Activated CD4-positive, alpha-beta T cell treated with anti-CD3 and anti-CD28 coated beads, Interleukin-2, amount 50 U/mL, for 4 hours (primary cell): ENCODE data around the gene FOXM1.
A peak's percentile ranks its signal among the peaks of the same experiment; 100 is the strongest.
"Not testable (repeated sequence)": the region's sequence is repeated elsewhere in the genome, so short reads cannot be mapped to it uniquely, and the experiment has no call there.

ENCODE experiments used
- DNase-seq, 2 experiments: peaks; one replicate each; pipeline ENCODE4 v3.0.0-alpha.2; 2020

FOXM1 gene

DNA sequence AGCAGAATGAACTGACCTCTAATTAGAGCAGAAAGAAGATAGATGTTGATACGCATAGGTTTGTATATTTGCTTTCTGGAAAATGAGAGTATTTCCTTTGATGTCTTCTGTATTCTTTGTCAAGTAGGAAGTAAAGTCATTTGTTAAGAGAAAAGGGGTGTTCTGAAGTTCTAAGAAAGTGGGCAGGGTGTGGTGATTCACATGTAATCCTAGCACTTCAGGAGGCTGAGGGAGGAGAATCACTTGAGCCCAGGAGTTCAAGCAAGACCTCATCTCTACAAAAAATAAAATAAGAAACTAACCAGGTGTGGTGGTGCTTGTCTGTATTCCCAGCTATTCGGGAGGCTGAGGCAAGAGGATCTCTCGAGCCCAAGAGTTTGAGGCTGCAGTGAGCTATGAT is 2.9 kb upstream of the FOXM1 start:
- DNase-seq: no peak

DNA sequence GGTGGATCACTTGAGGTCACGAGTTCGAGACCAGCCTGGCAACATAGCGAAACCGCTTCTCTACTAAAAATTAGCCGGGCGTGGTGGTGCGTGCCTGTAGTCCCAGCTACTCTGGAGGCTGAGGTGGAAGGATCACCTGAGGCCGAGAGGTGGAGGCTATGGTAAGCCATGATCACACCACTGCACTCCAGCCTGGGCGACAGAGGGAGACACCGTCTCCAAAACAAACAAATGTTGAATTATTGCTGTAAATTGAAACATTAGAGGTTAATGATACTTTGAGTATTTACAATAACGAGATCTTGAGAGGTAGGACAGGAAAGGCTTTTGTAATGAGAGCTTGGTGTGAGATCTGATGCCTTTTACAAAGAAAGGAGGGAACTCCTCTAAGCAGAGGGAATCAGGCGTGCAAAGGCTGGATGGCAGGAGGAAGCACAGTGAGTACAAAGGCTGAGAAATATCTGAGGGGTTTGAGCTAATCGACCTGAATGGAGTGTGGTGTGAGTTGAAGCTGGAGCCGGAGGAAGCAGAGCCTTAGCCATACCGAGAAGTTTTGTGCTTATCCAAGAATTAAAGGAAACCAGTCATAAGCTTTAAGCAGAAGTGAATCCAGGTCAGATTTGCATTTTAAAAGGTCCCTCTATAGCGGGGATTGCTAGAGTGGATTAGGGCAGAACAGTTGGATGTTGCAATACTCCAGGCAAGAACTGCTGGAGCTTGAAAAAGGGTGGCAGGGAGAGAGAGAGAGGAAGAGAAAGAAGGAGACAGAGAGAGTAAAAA is 1.2 kb upstream of the FOXM1 start:
- DNase-seq: no peak

DNA sequence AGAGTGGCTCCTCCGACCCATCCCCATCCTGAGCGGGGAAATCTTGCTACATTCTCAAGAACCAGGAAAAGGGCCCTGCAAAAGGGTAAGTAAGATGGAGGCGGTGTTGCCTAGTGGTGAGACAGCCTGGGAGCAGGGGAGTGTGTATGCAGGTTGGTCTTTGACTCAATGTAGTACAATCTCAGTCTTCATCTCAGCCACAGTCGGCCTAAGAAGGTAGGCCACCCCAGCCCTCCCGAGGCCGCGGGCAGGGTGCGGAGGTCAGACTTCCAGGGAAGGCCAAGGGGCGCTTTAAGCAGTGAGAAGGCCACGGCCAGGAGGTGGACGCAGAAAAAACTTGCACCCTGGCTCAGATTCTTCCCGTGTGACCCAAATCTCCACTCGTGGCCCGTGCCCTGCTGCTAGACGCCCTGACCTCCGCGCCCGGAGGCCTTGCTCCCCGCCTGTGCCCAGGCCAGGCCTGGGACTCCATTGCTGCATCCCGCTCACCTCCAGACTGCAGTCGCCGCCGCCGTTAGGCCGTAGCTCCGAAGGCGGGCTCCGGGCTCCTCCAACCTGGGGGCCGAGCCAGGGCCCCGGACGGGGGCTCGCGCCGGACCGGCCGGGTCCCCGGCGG is 435 bp downstream of the FOXM1 start:
- no peak for DNase-seq

DNA sequence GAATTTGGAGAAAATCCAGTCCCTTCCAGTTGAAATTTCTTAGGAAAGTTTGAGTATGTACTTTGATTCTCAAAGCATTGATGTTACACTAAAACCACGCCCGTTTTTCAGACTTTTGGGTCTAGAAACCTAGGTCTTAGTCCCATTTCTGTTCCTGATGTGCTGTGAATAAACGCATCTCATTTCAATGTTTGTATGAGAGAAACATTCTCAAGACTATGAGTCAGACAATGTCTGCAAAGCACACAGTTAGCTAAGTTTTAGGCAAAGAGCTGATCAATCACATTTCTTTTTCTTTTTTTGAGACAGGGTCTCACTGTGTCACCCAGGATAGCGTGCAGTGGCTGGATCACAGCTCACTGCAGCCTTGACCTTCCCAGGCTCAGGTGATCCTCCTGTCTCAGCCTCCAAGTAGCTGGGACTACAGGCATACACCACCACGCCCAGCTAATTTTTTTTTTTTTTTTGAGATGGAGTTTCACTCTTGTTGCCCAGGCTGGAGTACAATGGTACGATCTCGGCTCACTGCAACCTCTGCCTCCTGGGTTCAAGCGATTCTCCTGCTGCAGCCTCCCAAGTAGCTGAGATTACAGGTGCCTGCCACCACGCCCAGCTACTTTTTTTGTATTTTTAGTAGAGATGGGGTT is 7.9 kb downstream of the FOXM1 start:
- not testable (repeated sequence) for DNase-seq

DNA sequence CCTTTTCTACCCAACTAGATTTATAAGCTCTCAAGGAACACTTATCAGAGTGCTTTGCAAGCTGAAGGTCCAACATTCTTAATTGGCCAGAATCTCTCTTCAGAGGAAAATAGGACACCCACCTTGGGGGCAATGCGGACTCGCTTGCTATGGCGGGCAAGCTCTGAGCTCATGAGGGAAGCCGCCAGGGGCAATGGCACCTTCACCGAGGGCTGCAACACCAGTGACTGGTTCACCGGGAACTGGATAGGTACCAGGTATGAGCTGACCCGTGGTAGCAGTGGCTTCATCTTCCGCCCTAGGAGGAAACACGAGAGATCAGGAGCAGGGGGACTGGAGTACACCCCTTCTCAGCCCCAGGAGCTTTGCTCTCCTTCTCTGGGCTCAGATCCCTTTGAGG is 12.8 kb downstream of the FOXM1 start:
- DNase-seq: no peak

DNA sequence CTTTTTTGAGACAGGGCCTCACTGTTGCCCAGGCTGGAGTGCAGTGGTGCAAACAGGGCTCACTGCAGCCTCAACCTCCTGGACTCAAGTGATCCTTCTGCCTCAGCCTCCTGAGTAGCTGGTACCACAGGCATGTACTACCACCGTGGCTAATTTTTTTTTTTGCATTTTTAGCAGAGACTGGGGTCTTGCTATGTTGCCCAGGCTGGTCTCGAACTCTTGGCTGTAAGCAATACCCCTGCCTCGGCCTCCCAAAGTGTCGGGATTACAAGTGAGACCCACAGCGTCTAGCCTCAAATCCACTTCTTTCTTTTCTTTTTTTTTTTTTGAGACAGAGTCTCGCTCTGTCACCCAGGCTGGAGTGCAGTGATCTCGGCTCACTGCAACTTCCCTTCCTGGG is 13.6 kb downstream of the FOXM1 start:
- not testable (repeated sequence) for DNase-seq

DNA sequence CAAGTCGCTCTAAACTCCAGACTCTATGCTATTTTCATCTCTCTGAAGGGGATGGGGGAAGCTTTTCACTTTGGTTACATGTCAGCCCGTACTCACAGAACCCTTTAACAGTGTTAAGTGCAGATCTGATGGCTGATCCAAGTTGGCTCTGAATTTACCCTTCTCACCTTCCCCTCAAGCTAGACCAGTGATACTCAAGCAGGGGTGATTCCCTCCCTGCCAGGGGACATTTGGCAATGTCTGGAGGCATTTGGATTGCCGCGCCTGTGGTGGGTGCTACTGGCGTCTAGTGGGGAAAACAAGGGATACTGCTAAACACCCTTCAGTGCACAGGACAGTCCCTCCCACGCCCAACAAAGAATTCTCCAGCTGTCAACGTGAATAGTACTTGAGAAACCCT is 14.1 kb downstream of the FOXM1 start:
- no peak for DNase-seq

DNA sequence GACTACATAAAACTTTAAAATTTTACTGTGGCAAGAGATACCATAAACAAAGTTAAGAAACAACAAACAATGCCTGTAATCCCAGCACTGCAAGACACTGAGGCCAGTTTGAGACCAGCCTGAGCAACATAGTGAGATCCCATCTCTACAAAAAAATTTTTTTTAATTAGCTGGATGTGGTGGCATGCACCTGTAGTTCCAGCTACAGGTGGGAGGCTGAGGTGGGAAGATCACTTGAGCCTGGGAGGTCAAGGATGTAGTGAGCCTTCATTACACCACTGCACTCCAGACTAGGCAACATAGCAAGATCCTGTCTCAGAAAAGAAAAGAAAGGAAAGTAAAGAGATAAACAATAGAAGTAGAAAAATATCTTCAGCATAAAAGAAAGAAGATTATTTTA is 16.8 kb downstream of the FOXM1 start:
- no peak for DNase-seq

DNA sequence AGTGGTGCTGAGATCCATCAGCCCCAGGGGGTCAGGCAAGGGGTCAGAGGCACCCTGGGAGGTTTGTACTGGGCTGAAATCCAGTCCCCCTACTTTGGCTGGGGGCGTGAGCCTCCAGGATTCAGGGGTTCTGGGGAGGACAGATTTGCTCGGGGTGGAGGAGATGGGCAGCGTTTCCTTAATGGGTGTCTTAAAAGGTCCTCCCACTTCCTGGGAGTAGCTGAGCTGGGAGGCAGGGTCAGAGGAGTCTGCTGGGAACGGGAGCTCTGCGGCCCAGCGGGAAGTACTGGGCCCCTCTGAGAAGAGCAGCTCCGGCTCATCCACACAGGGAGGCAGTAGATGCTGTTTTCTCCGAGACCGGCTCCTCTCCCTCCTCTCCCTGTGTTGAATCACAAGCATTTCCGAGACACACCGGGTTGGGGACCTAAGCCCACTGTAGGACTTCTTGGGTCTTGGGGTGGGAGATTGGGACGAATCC is 18.0 kb downstream of the FOXM1 start:
- DNase-seq: no peak

DNA sequence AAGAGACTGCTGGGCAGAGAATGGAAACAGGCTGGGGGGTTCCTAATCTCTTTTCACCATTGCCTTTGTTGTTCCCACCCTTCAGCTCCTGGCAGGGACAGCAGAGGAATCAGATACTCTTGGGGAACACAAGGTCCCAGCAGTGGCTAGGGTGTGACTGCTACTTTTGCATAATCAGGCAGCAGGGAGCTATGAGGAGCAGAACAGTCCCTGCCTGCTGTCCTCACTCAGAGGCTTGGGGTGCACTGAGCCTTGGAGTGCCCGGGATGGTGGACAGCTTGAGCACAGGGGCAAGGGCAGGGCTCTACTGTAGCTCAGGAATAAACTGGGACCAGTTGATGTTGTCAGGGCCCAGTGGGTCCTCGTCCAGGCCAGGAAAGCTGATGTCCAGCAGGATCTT is 18.6 kb downstream of the FOXM1 start:
- DNase-seq: no peak

DNA sequence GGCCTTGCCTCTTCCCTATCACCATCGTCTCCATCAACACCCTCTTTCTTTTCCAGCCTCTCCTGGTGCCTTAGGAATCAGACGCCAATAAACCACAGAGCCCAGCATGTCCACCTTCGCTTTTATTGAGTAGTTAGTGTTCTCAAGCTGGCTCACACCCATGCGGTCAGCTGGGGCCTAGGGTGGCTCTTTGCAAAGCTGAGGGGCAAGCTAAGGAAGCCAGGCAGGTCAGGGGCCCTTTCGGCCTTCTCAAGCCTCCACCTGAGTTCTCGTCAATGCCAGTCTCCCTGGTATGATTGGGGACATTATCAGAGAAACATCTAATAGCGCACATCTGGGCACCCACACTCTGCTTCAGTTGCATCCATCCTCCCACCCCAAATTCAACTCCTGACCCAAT is 19.4 kb downstream of the FOXM1 start:
- DNase-seq: no peak

DNA sequence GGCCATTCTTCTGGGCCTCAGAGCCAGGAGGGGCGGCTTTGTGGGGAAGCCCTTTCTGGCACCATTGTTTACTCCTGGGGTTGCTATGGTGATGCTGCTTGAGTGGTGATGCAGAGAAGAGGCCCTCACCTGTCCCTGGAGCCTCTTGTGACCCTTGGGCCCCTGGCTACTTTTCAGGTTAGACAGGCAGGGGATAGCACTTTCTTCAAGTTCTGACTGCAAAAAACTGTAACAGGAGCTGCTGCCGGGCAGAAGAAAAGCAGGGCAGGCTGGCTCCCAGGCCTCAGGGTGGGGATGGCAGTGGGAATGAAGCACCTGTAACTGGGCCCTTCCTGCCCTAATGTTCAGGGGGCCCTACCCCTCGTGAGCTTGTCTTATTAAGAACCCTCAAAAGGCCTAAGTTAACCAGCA is 19.9 kb downstream of the FOXM1 start, which contains the start of gene TEX52:
Gene TEX52 (minus strand): TSS at position 19 of the 411 bp plus-strand sequence. CDS start 13 bp downstream, at position 6.
- DNase-seq: no peak

DNA sequence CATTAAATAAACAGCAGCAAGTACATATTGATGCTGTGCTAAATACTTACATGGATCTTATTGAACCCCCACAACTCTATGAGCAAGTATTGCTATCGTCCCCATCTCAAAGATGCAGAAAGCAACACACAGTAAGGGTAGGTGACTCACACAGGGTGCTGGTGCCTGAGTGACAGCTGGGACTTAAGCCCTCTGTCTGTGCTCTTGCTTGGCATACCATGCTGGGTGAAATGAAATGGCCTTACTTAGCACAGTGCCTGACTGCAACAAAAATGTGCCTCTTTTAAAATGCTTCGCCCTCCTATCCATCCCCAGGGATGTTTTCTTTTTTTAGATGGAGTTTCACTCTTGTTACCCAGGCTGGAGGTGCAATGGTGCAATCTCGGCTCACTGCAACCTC is 20.9 kb downstream of the FOXM1 start:
- DNase-seq: no peak

DNA sequence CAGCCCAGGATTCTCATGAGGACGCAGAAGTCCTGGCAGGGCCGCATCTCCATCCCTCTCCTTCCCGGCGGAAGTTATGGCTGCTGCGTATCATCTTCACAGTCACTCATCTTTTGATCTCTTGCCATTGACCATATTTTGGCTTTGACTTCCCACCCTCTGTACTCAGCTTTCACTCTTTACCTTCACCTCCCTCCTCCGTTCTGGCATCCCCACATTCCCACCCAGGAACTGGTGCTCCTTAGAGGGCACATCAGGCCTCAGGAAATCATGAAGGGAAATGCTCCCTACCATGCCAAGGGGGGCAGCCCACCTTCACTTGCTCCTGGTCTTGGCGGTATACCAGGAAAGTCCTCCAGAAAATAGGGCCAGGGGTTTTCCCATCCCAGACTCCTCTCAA is 21.4 kb downstream of the FOXM1 start:
- DNase-seq: no peak

DNA sequence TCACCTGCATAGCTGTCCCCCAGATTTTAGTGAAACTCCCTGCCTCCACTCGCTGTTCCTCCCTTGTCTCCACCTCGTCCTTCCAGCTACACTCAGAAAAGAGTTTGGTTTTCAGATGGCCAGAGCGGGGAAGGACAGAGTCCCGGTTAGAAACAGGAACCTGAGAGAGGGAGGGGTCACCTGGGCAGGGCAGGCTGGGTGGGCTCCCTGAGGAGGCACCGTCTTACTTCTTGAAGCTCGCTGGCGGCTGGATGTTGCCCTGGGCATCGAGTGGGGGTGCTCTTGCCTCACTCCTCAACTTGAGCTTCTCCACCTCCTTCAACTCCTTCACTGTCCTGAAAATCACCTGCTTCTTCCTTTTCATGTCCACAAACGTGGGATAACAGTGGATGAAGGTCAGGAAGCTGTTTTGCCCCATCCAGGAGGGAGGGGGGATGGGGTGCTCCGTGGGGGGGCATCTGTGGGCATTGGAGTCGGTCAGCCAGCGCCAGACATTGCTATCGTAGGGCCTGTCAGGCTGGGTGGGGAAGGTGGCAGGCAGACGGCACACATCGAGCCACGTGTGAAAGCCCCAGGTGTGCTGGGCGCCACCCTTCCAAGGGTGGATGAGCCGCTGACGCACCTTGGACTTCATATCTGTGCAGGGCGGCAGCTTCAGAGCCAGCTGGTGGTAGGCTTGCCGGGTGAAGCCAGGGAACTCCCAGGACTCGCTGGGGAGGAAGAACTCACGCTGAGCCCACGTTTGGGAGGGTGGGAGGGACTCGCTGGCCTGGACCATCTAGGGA is 22.1 kb downstream of the FOXM1 start:
- no peak for DNase-seq

DNA sequence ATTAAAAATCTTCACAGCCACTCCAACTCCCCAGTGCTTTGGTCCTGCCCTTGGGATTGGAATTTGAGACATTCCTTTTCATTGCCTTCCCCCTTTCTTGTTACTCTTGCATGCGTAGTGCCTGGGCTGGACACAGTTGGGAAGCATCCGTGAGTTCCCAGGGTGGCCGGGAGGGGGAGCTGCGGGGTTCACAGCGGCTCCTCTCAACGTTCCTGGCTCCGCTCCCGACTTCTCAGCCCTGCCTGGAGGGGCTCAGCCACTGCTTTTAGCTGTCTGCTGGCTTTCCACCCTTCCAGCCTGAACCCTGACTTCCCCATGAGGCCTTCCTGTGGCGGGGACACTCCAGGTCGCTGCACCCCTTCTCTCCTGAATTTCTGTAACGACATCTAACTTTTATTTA is 23.3 kb downstream of the FOXM1 start:
- peak; percentile 37 to 42 for DNase-seq

DNA sequence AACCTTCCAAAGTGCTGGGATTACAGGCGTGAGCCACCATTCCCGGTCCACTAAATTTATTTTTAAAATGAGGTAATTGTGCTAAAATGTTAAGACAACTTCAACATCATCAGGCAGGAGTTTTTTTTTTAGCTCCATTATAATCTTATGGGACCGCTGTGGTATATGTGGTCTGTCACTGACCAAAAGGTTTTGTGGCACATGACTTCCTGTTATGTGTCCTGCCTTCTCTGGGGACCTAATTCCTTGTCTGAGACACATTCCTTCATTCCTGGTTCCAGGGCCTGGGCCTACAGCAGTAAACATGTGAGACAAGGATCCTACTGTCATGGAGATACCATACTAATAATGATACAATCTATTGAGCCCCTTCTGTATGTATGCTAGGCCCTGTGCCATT is 25.0 kb downstream of the FOXM1 start:
- no peak for DNase-seq

DNA sequence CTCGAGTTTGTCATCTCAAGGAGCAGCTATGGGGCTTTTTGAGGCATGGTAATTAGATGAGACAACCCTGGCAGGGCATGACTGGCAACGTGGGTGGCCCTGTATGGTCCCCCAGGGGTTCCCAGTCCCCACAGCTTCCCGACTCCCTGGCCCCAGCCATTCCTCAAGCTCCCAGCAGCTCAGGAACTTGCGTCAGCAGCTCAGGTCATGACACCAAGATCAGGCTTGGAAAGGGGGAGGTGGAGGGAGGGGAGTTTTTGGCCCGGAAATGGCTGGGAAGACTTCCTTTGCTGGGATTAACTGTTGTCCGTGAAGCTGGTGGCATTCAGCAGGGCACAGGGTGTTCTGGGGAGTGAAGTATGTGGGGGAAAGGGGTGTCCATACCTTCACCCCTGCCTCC is 31.7 kb downstream of the FOXM1 start:
- no peak for DNase-seq

DNA sequence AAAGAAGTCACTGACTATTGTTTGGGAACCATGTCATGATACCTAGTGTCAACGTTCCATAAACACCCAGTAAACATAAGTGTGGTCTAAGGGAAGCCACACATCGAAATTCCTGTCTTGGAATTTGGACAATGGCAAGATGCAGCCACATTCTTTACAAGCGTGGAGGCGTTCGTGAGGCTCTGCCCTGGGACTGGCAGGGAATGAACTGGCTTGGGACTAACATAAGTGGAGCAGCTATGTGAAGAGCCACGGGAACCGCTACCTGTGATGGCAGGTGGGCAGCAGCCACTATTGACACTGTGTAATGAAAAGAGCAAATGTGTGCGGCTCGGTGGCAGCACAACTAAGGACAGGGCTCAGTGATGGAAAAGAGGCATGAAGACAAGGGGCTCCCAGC is 32.2 kb downstream of the FOXM1 start:
- no peak for DNase-seq

DNA sequence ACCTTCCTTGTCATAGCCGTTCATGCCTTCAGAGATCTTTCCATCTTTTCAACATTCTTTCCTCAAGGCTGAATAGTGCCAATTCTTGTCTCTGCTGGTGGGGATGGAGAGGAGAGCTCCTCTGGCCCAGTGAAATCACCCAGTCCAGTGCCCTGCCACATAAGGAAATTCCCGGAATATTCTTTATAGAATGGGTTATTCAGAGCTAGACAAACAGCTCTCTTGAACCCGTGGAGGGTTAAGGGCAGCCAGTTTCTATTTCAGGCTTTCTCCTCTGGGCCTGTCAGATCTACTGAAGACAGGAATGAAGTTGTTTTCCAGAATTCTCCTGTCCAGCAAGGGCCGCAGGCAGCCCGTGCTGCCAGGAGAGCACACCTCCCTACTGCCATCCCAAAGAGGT is 34.0 kb downstream of the FOXM1 start:
- no peak for DNase-seq

DNA sequence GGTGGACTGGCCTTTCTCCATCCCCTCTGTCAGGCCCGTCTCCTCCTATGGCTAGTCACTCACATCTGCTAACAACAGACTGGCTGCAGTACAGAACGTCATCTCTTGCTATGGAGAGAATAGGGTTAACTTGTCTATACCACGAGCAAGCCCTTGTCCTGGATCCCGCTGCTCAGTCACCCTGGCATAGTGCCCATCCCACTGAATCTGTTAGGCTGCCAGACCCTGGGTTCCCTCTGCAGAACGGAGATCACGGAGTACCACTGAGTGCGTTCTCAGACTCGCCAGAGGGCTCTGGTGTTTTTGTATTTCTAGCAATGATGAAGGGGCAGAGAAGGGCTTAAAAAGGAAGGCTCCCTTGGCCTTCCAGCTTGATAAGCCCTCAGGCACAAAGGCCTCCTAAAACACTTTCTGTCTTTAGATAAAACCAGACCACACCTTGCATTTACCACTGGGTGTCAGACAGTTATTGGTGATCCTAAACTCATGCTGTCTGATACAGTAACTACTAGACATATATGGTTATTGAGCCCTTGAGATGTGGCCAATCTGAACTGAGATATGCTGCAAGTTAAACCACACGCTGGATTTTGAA is 35.8 kb downstream of the FOXM1 start:
- no peak for DNase-seq

DNA sequence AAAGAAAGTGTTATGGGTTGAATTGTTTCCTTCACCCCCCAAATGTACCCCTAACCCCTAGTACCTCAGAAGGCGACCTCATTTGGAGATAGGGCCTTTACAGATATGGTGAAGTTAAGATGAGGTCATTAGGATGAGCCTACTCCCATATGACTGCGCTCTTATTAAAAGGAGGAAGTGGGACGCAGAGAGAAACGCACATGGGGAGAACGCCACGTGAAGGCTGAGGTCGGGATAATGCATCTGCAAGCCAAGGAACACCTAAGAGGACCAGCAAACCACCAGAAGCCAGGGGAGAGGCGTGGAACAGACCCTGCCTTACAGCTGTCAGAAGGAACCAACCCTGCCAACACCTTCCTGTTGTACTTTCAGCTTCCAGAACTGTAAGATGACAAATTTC is 40.4 kb downstream of the FOXM1 start:
- no peak for DNase-seq
